Body of pancreas (tissue), 4 donors: ENCODE results near the gene HTRA3. TPM values are rescaled to one million over a fixed set of nuclear protein-coding genes. Genes with fewer than 3 reads are reported as not detected.

ENCODE experiments used
- ATAC-seq: fragments of 150-250 bp; one replicate; pipeline ENCODE4 v1.9.1; 2016
- DNase-seq, 4 donors: peaks; one replicate each; pipeline ENCODE4 v3.0.0-alpha.2; 2019
- H3K27ac ChIP-seq, 4 donors: fragments of 200-600 bp; sonication (generic); 1 replicate in 3 of 4; 2 replicates in 1 of 4; pipeline versions ENCODE4 v1.5.1 to v1.6.1; 2016 to 2019; ENCODE audit warnings: mild to moderate bottlenecking in 1 of 4, mixed read lengths in 1 of 4, moderate library complexity in 1 of 4
- H3K27me3 ChIP-seq, 2 donors: fragments of 200-600 bp; sonication (generic); one replicate each; pipeline ENCODE4 v1.6.0; 2016; ENCODE audit warnings: mild to moderate bottlenecking in 1 of 2
- H3K36me3 ChIP-seq, 2 donors: fragments of 200-600 bp; sonication (generic); replicated peaks in 1 of 2; 2 replicates each; pipeline ENCODE4 v1.5.1; 2016; ENCODE audit warnings: low read depth in 2 of 2; ENCODE audit not compliant: insufficient read depth in 1 of 2
- H3K4me1 ChIP-seq: fragments of 200-600 bp; sonication (generic); one replicate; pipeline ENCODE4 v1.6.0; 2016
- H3K4me3 ChIP-seq, 2 donors: fragments of 200-600 bp; sonication (generic); 1 replicate in 1 of 2; 2 replicates in 1 of 2; pipeline ENCODE4 v1.5.1; 2016 to 2019
- H3K9me3 ChIP-seq, 3 donors: fragments of 200-600 bp; sonication (generic); 1 replicate in 2 of 3; 2 replicates in 1 of 3; pipeline ENCODE4 v1.5.1; 2016
- CTCF ChIP-seq, 7 experiments: fragments of 450-650 bp in 4 of 7; fragments of 200-600 bp in 3 of 7; sonication (generic) in 3 of 7; IDR thresholded peaks; one replicate each; pipeline ENCODE4 v1.5.1; 2016 to 2019; ENCODE audit warnings: antibody characterized with exemption in 7 of 7
- POLR2A ChIP-seq, 3 donors: fragments of 450-650 bp; IDR thresholded peaks; one replicate each; pipeline ENCODE4 v1.6.1; 2016; ENCODE audit warnings: antibody characterized with exemption in 3 of 3, mild to moderate bottlenecking in 2 of 3
- WGBS, 2 donors: methylation state at CpG; one replicate each; pipeline ENCODE4 v1.1.5; 2017; 5-methylcytosine and 5-hydroxymethylcytosine counted together
- intact Hi-C: fragments of 100-400 bp; cut with DNase I; formaldehyde crosslinking; loops from one replicate; pipeline ENCODE4 v1.15.1; 2023
- total RNA-seq, 2 donors: library from RNA; depleted of rRNA; stranded (reverse); fragments of >200 nt; gene quantifications; one replicate each; pipeline ENCODE4 v1.1.0, GENCODE V29; 2016

HTRA3 gene
- 10 to 100 TPM in 1 of 2 donors, 1 to 10 TPM in 1; 4.2 to 17.5 TPM for total RNA-seq

- no peaks in the 10 kb centered on the region for H3K27me3 ChIP-seq
- H3K36me3 ChIP-seq: no peaks in the 10 kb centered on the region
- 2% methylated on average over 84 of the region's 111 CpGs; no CpG with 5 or more reads in 1 of the 2 donors for WGBS, 2 donors
- H3K9me3 ChIP-seq: no peaks in the 10 kb centered on the region
- no peak within 1 kb of the TSS for H3K27ac ChIP-seq
- DNase-seq (no peak), ATAC-seq (peak; percentile 23)
- H3K4me3 ChIP-seq: no peak within 1 kb of the TSS
- TF ChIP-seq CTCF (IDR thresholded peaks at IDR 0.05): no peak
- TF ChIP-seq POLR2A (IDR thresholded peaks at IDR 0.05): no peak
- H3K4me1 ChIP-seq: peaks cover 15% of the 10 kb centered on the region
- intact Hi-C loops: no loop called here
These were observed at the start of gene HTRA3 for GRCh38 chr4:8269535-8270417. TSS of gene HTRA3 (plus strand) at chr4:8269754. CDS start at chr4:8269969, 215 bp downstream.

- DNase-seq (no peak), ATAC-seq (no peak)
- Histone ChIP-seq H3K27me3 (no peaks in the 10 kb centered on the region), H3K9me3 (no peaks in the 10 kb centered on the region), H3K36me3 (peaks cover 0 to 23% of the 10 kb centered on the region in 2 donors), H3K4me3 (no peak overlapping the region), H3K4me1 (peaks cover 7% of the 10 kb centered on the region), H3K27ac (peak overlapping the region in 1 of 4 donors; percentile 42)
- intact Hi-C loops: no loop called here
- 84 to 91% methylated on average over 7 of the region's 7 CpGs for WGBS, 2 donors
- TF ChIP-seq POLR2A (IDR thresholded peaks at IDR 0.05) (no peak), CTCF (IDR thresholded peaks at IDR 0.05) (no peak)
These were observed 48.7 kb upstream of the HTRA3 start for GRCh38 chr4:8220661-8221450.

GRCh38 chr4:8221476-8221875 lies 48.1 kb upstream of the HTRA3 start:
- Histone ChIP-seq H3K36me3 (peaks cover 0 to 19% of the 10 kb centered on the region in 2 donors), H3K4me3 (no peak overlapping the region), H3K27ac (peak overlapping the region in 1 of 4 donors; percentile 78), H3K9me3 (no peaks in the 10 kb centered on the region), H3K27me3 (no peaks in the 10 kb centered on the region), H3K4me1 (peaks cover 12% of the 10 kb centered on the region)
- TF ChIP-seq CTCF (IDR thresholded peaks at IDR 0.05): no peak
- no peak for TF ChIP-seq POLR2A (IDR thresholded peaks at IDR 0.05)
- intact Hi-C loops: no loop called here
- ATAC-seq (no peak), DNase-seq (peak in 1 of 4 donors; percentile 45)
- 82 to 86% methylated on average over 5 of the region's 5 CpGs for WGBS, 2 donors

DNA sequence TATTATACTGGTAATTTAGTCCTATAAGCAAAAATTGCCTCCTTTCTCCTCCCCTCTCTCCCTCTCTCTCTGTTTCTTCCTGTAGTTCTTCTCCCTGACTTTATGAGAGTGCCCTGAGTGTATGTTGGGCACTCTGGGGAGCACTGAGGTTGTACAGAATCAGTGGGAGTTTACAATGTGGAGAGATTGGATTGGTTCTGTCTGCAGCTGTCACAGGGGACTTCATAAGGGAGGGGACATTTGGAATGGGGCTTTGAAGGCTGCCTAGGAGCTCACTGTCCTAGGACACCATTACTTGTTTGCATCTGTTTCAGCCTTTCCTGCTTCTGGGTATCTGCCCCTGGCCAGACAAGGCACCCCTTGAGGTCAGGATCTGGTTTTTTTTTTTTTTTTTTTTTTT lies 47.6 kb upstream of the HTRA3 start:
- no peaks in the 10 kb centered on the region for H3K27me3 ChIP-seq
- peaks cover 0 to 20% of the 10 kb centered on the region in 2 donors for H3K36me3 ChIP-seq
- DNase-seq (no peak), ATAC-seq (no peak)
- no peaks in the 10 kb centered on the region for H3K9me3 ChIP-seq
- intact Hi-C loops: no loop called here
- TF ChIP-seq POLR2A (IDR thresholded peaks at IDR 0.05) (no peak), CTCF (IDR thresholded peaks at IDR 0.05) (no peak)
- peaks cover 12% of the 10 kb centered on the region for H3K4me1 ChIP-seq
- H3K27ac ChIP-seq: peak overlapping the region in 1 of 4 donors; percentile 78
- no peak overlapping the region for H3K4me3 ChIP-seq
